HG02571 (cell line): ENCODE results near the gene ITSN1.

ENCODE experiments used
- ATAC-seq: cut with Tn5 transposase; IDR thresholded peaks from one replicate; pipeline ENCODE4 v1.9.1; 2021; ENCODE audit warnings: mild to moderate bottlenecking, moderate library complexity; ENCODE audit not compliant: unreplicated experiment

The ITSN1 gene

GRCh38 chr21:33802481-33802880 lies 160.2 kb downstream of the ITSN1 start:
- ATAC-seq = no peak

- no peak for ATAC-seq
Measured at GRCh38 chr21:33808715-33809367, 166.5 kb downstream of the ITSN1 start.

GRCh38 chr21:33810766-33811165 lies 168.5 kb downstream of the ITSN1 start:
- no peak for ATAC-seq

GRCh38 chr21:33811167-33812010 lies 169.1 kb downstream of the ITSN1 start:
- ATAC-seq = no peak

GRCh38 chr21:33813832-33814365 lies 171.6 kb downstream of the ITSN1 start:
- no peak for ATAC-seq

- no peak for ATAC-seq
Measured at GRCh38 chr21:33815143-33815707, 172.9 kb downstream of the ITSN1 start.

GRCh38 chr21:33816174-33816573 lies 173.9 kb downstream of the ITSN1 start:
- ATAC-seq = no peak

GRCh38 chr21:33817138-33817537 lies 174.8 kb downstream of the ITSN1 start:
- no peak for ATAC-seq

GRCh38 chr21:33817663-33818451 lies 175.6 kb downstream of the ITSN1 start:
- no peak for ATAC-seq

GRCh38 chr21:33820230-33820770 lies 178.0 kb downstream of the ITSN1 start:
- ATAC-seq = no peak

- no peak for ATAC-seq
Measured at GRCh38 chr21:33820798-33821197, 178.5 kb downstream of the ITSN1 start.

- ATAC-seq = no peak
Measured at GRCh38 chr21:33821503-33822322, 179.4 kb downstream of the ITSN1 start.

- no peak for ATAC-seq
Measured at GRCh38 chr21:33824156-33824941, 182.0 kb downstream of the ITSN1 start.

GRCh38 chr21:33825419-33825818 lies 183.1 kb downstream of the ITSN1 start:
- ATAC-seq = no peak

GRCh38 chr21:33825915-33826314 lies 183.6 kb downstream of the ITSN1 start:
- ATAC-seq = no peak

GRCh38 chr21:33828083-33828482 lies 185.8 kb downstream of the ITSN1 start:
- no peak for ATAC-seq

GRCh38 chr21:33828577-33828976 lies 186.3 kb downstream of the ITSN1 start:
- ATAC-seq = no peak

GRCh38 chr21:33829844-33830243 lies 187.5 kb downstream of the ITSN1 start:
- no peak for ATAC-seq
